Measurements from ENCODE around the gene TTC21A. TPM values are rescaled to one million over a fixed set of nuclear protein-coding genes. Genes with fewer than 3 reads are reported as not detected.

Gene TTC21A
- total and polyA plus RNA-seq, 2 of the 13 experiments (the other 11 are each of a cell fraction or from before 2014, with no cell fraction given), result 0.31 to 1.5 TPM

Small RNAs within 50 kb of the gene (microRNA-seq; reads per million reads assigned to microRNA genes)
- gene MIR6822, result not detected

Small RNAs within 50 kb of the gene (small RNA-seq; reads per million reads assigned to genes)
- 0 reads per million in 3 experiments for gene RF00017 (ENCODE audit: insufficient read depth in 2 of 3, insufficient read length in 3 of 3, low read depth in 2 of 3, low replicate concordance in 1 of 3)

Other genes with a start within 250 kb of the TTC21A start
- gene SCN11A, start 55.7 kb upstream of the TTC21A start, total RNA-seq (2016; rRNA removed; fragmentation: Illumina TruSeq; extraction: Trizol), result 0.02 TPM in 1 of 2 replicates, not detected in the other
- gene SCN11A, start 55.7 kb upstream of the TTC21A start, polyA plus RNA-seq (2011; rRNA removed), result 0.11 and 0.13 TPM in 2 replicates
- gene WDR48, start 55.7 kb upstream of the TTC21A start, total RNA-seq (2016; rRNA removed; fragmentation: Illumina TruSeq; extraction: Trizol), result 29.2 and 67.6 TPM in 2 replicates
- gene WDR48, start 55.7 kb upstream of the TTC21A start, polyA plus RNA-seq (2011; rRNA removed), result 25.9 and 31.2 TPM in 2 replicates
- gene GORASP1, start 53 bp upstream of the TTC21A start, total RNA-seq (2016; rRNA removed; fragmentation: Illumina TruSeq; extraction: Trizol), result 27.0 and 36.4 TPM in 2 replicates
- gene GORASP1, start 53 bp upstream of the TTC21A start, polyA plus RNA-seq (2011; rRNA removed), result 39.8 and 41.6 TPM in 2 replicates
- gene CSRNP1, start 45.9 kb downstream of the TTC21A start, total RNA-seq (2016; rRNA removed; fragmentation: Illumina TruSeq; extraction: Trizol), result 9.3 and 10.8 TPM in 2 replicates
- gene CSRNP1, start 45.9 kb downstream of the TTC21A start, polyA plus RNA-seq (2011; rRNA removed), result 11.3 and 13.1 TPM in 2 replicates
- not detected in 2 replicates for gene XIRP1, start 84.9 kb downstream of the TTC21A start, total RNA-seq (2016; rRNA removed; fragmentation: Illumina TruSeq; extraction: Trizol)
- gene XIRP1, start 84.9 kb downstream of the TTC21A start, polyA plus RNA-seq (2011; rRNA removed), result not detected in 2 replicates
- not detected in 2 replicates for gene CX3CR1, start 172.4 kb downstream of the TTC21A start, total RNA-seq (2016; rRNA removed; fragmentation: Illumina TruSeq; extraction: Trizol)
- not detected in 2 replicates for gene CX3CR1, start 172.4 kb downstream of the TTC21A start, polyA plus RNA-seq (2011; rRNA removed)
- not detected in 2 replicates for gene CCR8, start 222.0 kb downstream of the TTC21A start, total RNA-seq (2016; rRNA removed; fragmentation: Illumina TruSeq; extraction: Trizol)
- gene CCR8, start 222.0 kb downstream of the TTC21A start, polyA plus RNA-seq (2011; rRNA removed), result not detected in 2 replicates

Measured in HepG2 (cell line).